Hepatocyte (in vitro differentiated cells): Measurements from ENCODE around the gene CERS1. TPM values are rescaled to one million over a fixed set of nuclear protein-coding genes. Genes with fewer than 3 reads are reported as not detected.
A peak's percentile ranks its signal among the peaks of the same experiment; 100 is the strongest.

Experiments
- DNase-seq: peaks from one replicate; pipeline ENCODE4 v3.0.0-alpha.2; 2016; ENCODE audit warnings: low spot score
- H2AFZ ChIP-seq: fragments of 200-600 bp; sonication (generic); 2 replicates; pipeline ENCODE4 v1.6.0; 2016; ENCODE audit warnings: antibody characterized with exemption, mild to moderate bottlenecking
- H3K27ac ChIP-seq: fragments of 200-600 bp; sonication (generic); 2 replicates; pipeline ENCODE4 v1.5.1; 2016; ENCODE audit warnings: mild to moderate bottlenecking
- H3K27me3 ChIP-seq: fragments of 200-600 bp; sonication (generic); 2 replicates; pipeline ENCODE4 v1.6.1; 2016
- H3K36me3 ChIP-seq: fragments of 200-600 bp; sonication (generic); replicated peaks from 2 replicates; pipeline ENCODE4 v1.5.1; 2016; ENCODE audit warnings: low read depth; ENCODE audit not compliant: insufficient read depth
- H3K4me1 ChIP-seq: fragments of 200-600 bp; sonication (generic); 2 replicates; pipeline ENCODE4 v1.5.1; 2016; ENCODE audit warnings: mild to moderate bottlenecking, moderate library complexity; ENCODE audit not compliant: insufficient read depth
- H3K4me2 ChIP-seq: fragments of 200-600 bp; sonication (generic); 2 replicates; pipeline ENCODE4 v1.6.0; 2016
- H3K4me3 ChIP-seq: fragments of 200-600 bp; sonication (generic); 2 replicates; pipeline ENCODE4 v1.5.1; 2016; ENCODE audit warnings: mild to moderate bottlenecking
- H3K79me2 ChIP-seq: fragments of 200-600 bp; sonication (generic); 2 replicates; pipeline ENCODE4 v1.6.0; 2017; ENCODE audit warnings: mild to moderate bottlenecking
- H3K9me2 ChIP-seq: fragments of 200-600 bp; sonication (generic); replicated peaks from 2 replicates; pipeline ENCODE4 v1.6.0; 2017; ENCODE audit warnings: mild to moderate bottlenecking; ENCODE audit not compliant: insufficient read depth
- H3K9me3 ChIP-seq: fragments of 200-600 bp; sonication (generic); 2 replicates; pipeline ENCODE4 v1.5.1; 2016; ENCODE audit warnings: low read depth, mild to moderate bottlenecking
- H4K20me1 ChIP-seq: fragments of 200-600 bp; sonication (generic); 2 replicates; pipeline ENCODE4 v1.6.0; 2016; ENCODE audit warnings: mild to moderate bottlenecking; ENCODE audit not compliant: insufficient read depth, poor library complexity, severe bottlenecking
- CTCF ChIP-seq: fragments of 200-600 bp; sonication (generic); IDR thresholded peaks from 2 replicates; pipeline ENCODE4 v1.5.1; 2016; ENCODE audit warnings: antibody characterized with exemption, mild to moderate bottlenecking; ENCODE audit not compliant: poor library complexity
- EZH2 ChIP-seq: fragments of 200-600 bp; sonication (generic); IDR thresholded peaks from 2 replicates; pipeline ENCODE4 v1.6.1; 2016; ENCODE audit warnings: antibody characterized with exemption, mild to moderate bottlenecking, borderline replicate concordance
- EZH2phosphoT487 ChIP-seq: fragments of 200-600 bp; sonication (generic); IDR thresholded peaks from one replicate; pipeline ENCODE4 v1.6.1; 2018; ENCODE audit warnings: antibody characterized with exemption, mild to moderate bottlenecking, low read depth, moderate library complexity; ENCODE audit not compliant: unreplicated experiment, severe bottlenecking
- WGBS: methylation state at CpG from one replicate; pipeline ENCODE4 v1.1.6; 2016; ENCODE audit warnings: low lambda C conversion rate; ENCODE audit errors: missing lambda C conversion rate; 5-methylcytosine and 5-hydroxymethylcytosine counted together
- polyA plus RNA-seq: library from polyadenylated mRNA; unstranded; fragments of >200 nt; fragmentation: Nextera tagmentation; extraction: Ambion mirVana; gene quantifications from 2 replicates; pipeline ENCODE4 v1.2.1, GENCODE V29; 2016
- total RNA-seq: library from RNA; depleted of rRNA; stranded (reverse); fragments of >200 nt; gene quantifications from 2 replicates; pipeline ENCODE4 v1.2.3, GENCODE V29; 2014

CERS1 gene
- total and polyA plus RNA-seq, 2 experiments from 2014 or later = 5.3 to 5.7 TPM

- Histone ChIP-seq H4K20me1 (peaks cover 44% of the 10 kb centered on the region), H2AFZ (peak within 1 kb of the TSS; percentile 100), H3K27me3 (no peaks in the 10 kb centered on the region), H3K36me3 (no peaks in the 10 kb centered on the region), H3K4me3 (peak within 1 kb of the TSS; percentile 82), H3K4me1 (peaks cover 15% of the 10 kb centered on the region), H3K27ac (peak within 1 kb of the TSS; percentile 96), H3K4me2 (peak within 1 kb of the TSS; percentile 99), H3K9me3 (no peaks in the 10 kb centered on the region), H3K79me2 (peaks cover 51% of the 10 kb centered on the region), H3K9me2 (no peaks in the 10 kb centered on the region)
- TF ChIP-seq EZH2phosphoT487 (no peak), CTCF (no peak), EZH2 (no peak)
- peak; percentile 98 for DNase-seq
- 3% methylated on average over 89 of the region's 96 CpGs for WGBS
Observed at GRCh38 chr19:18831524-18832305, 64.2 kb downstream of the CERS1 start, which contains the start of gene UPF1. TSS of gene UPF1 (plus strand) at chr19:18831959. CDS start at chr19:18832210, 251 bp downstream.

GRCh38 chr19:18830488-18830887, 65.5 kb downstream of the CERS1 start:
- no peaks in the 10 kb centered on the region for H3K9me3 ChIP-seq
- peaks cover 9% of the 10 kb centered on the region for H3K4me1 ChIP-seq
- no peaks in the 10 kb centered on the region for H3K9me2 ChIP-seq
- no peak for TF ChIP-seq EZH2
- no peak for TF ChIP-seq EZH2phosphoT487
- TF ChIP-seq CTCF = no peak
- no peak for DNase-seq
- H2AFZ ChIP-seq = no peak overlapping the region
- no peak overlapping the region for H3K4me3 ChIP-seq
- WGBS = 90% methylated on average over 2 of the region's 2 CpGs
- H3K27ac ChIP-seq = no peak overlapping the region
- H3K27me3 ChIP-seq = no peaks in the 10 kb centered on the region
- no peaks in the 10 kb centered on the region for H3K36me3 ChIP-seq
- peaks cover 39% of the 10 kb centered on the region for H3K79me2 ChIP-seq
- H3K4me2 ChIP-seq = no peak overlapping the region
- H4K20me1 ChIP-seq = peaks cover 32% of the 10 kb centered on the region

- Histone ChIP-seq H3K36me3 (no peaks in the 10 kb centered on the region), H3K79me2 (peaks cover 22% of the 10 kb centered on the region), H3K27ac (no peak overlapping the region), H4K20me1 (peaks cover 15% of the 10 kb centered on the region), H3K4me2 (no peak overlapping the region), H3K9me2 (no peaks in the 10 kb centered on the region), H3K27me3 (no peaks in the 10 kb centered on the region), H2AFZ (no peak overlapping the region), H3K4me1 (no peaks in the 10 kb centered on the region), H3K9me3 (no peaks in the 10 kb centered on the region), H3K4me3 (no peak overlapping the region)
- 72% methylated on average over 6 of the region's 6 CpGs for WGBS
- TF ChIP-seq EZH2 = no peak
- no peak for TF ChIP-seq CTCF
- TF ChIP-seq EZH2phosphoT487 = no peak
- no peak for DNase-seq
Observed at GRCh38 chr19:18828786-18829185, 67.2 kb downstream of the CERS1 start.

Other genes with a start within 250 kb of the CERS1 start
- 2.0 and 2.5 TPM in 2 replicates for gene CRTC1, start 212.5 kb downstream of the CERS1 start, total RNA-seq
- gene CRTC1, start 212.5 kb downstream of the CERS1 start, polyA plus RNA-seq = 4.5 and 4.8 TPM in 2 replicates
- gene COMP, start 104.9 kb downstream of the CERS1 start, total RNA-seq = 2.8 and 3.0 TPM in 2 replicates
- 12.5 and 16.3 TPM in 2 replicates for gene COMP, start 104.9 kb downstream of the CERS1 start, polyA plus RNA-seq
- gene UPF1, start 64.2 kb downstream of the CERS1 start, total RNA-seq = 24.5 and 47.2 TPM in 2 replicates
- gene UPF1, start 64.2 kb downstream of the CERS1 start, polyA plus RNA-seq = 22.2 and 27.0 TPM in 2 replicates
- gene COPE, start 23.2 kb upstream of the CERS1 start, total RNA-seq = 222 and 228 TPM in 2 replicates
- 397 and 413 TPM in 2 replicates for gene COPE, start 23.2 kb upstream of the CERS1 start, polyA plus RNA-seq
- 45.8 and 46.0 TPM in 2 replicates for gene DDX49, start 23.6 kb upstream of the CERS1 start, total RNA-seq
- gene DDX49, start 23.6 kb upstream of the CERS1 start, polyA plus RNA-seq = 57.8 and 61.3 TPM in 2 replicates
- 28.9 and 44.0 TPM in 2 replicates for gene HOMER3, start 45.1 kb upstream of the CERS1 start, total RNA-seq
- gene HOMER3, start 45.1 kb upstream of the CERS1 start, polyA plus RNA-seq = 41.4 and 53.4 TPM in 2 replicates
- 35.6 and 36.4 TPM in 2 replicates for gene SUGP2, start 137.4 kb upstream of the CERS1 start, total RNA-seq
- gene SUGP2, start 137.4 kb upstream of the CERS1 start, polyA plus RNA-seq = 51.0 and 57.5 TPM in 2 replicates
- 26.4 and 29.7 TPM in 2 replicates for gene ARMC6, start 137.4 kb upstream of the CERS1 start, total RNA-seq
- 25.8 and 30.8 TPM in 2 replicates for gene ARMC6, start 137.4 kb upstream of the CERS1 start, polyA plus RNA-seq
- gene SLC25A42, start 167.8 kb upstream of the CERS1 start, total RNA-seq = 11.5 and 13.8 TPM in 2 replicates
- 21.3 and 23.2 TPM in 2 replicates for gene SLC25A42, start 167.8 kb upstream of the CERS1 start, polyA plus RNA-seq
- gene TMEM161A, start 242.3 kb upstream of the CERS1 start, total RNA-seq = 19.6 and 22.1 TPM in 2 replicates
- gene TMEM161A, start 242.3 kb upstream of the CERS1 start, polyA plus RNA-seq = 48.5 and 51.3 TPM in 2 replicates